Measurements from ENCODE around the gene PON2. TPM values are rescaled to one million over a fixed set of nuclear protein-coding genes. Genes with fewer than 3 reads are reported as not detected.

Gene PON2
- total and polyA plus RNA-seq, 2 donors (not counting 1 experiment from before 2014, with no cell fraction given): 72.8 to 140 TPM

DNA sequence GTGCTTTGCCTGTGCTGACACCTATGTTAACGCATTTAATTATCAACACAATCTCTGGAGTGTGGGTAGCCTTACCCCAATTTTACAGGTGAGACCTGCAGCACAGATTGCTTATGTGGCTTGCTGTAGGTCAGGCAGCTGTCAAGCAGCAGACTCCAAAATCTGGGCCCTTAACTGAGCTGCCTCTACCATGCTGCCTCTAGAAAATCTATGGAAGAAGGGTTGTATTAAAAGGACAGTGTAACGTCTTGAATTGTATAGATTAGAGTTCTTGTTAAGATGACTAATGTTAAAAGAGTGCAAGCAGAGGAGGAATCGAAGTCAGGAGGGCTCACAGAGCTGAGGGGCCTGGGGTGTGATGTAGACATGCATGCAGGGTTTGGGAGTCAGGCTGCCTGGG, 37.4 kb downstream of the PON2 start:
- H3K4me1 ChIP-seq (ENCODE audit: control insufficient read depth, extremely low read depth, insufficient read depth, low read length): no peaks in the 10 kb centered on the region
- no peak overlapping the region for H3K4me3 ChIP-seq (replicated peaks in 1 of 4; ENCODE audit: control extremely low read depth in 1 of 4, insufficient read depth in 1 of 4, low read depth in 3 of 4, low read length in 4 of 4)
- no peak for DNase-seq (ENCODE audit: low read depth in 2 of 2)
- TF ChIP-seq, protein P1, sequence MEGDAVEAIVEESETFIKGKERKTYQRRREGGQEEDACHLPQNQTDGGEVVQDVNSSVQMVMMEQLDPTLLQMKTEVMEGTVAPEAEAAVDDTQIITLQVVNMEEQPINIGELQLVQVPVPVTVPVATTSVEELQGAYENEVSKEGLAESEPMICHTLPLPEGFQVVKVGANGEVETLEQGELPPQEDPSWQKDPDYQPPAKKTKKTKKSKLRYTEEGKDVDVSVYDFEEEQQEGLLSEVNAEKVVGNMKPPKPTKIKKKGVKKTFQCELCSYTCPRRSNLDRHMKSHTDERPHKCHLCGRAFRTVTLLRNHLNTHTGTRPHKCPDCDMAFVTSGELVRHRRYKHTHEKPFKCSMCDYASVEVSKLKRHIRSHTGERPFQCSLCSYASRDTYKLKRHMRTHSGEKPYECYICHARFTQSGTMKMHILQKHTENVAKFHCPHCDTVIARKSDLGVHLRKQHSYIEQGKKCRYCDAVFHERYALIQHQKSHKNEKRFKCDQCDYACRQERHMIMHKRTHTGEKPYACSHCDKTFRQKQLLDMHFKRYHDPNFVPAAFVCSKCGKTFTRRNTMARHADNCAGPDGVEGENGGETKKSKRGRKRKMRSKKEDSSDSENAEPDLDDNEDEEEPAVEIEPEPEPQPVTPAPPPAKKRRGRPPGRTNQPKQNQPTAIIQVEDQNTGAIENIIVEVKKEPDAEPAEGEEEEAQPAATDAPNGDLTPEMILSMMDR (conservative IDR thresholded peaks at IDR 0.05 in 1 of 2, IDR thresholded peaks at IDR 0.05 in 1 of 2; ENCODE audit: low read depth in 1 of 2, low read length in 2 of 2): no peak
- TF ChIP-seq EZH2 (IDR thresholded peaks at IDR 0.05; ENCODE audit: low read length, missing control alignments): no peak
- H3K9ac ChIP-seq (ENCODE audit: insufficient read depth, low read length): no peak overlapping the region
- H3K79me2 ChIP-seq (ENCODE audit: control insufficient read depth, insufficient read depth, low read length): no peaks in the 10 kb centered on the region
- no peaks in the 10 kb centered on the region for H3K27me3 ChIP-seq (ENCODE audit: control insufficient read depth, insufficient read depth, low read length)
- no peaks in the 10 kb centered on the region for H3K36me3 ChIP-seq (ENCODE audit: control insufficient read depth, insufficient read depth, low read length)
- H4K20me1 ChIP-seq (ENCODE audit: control insufficient read depth, extremely low read depth, insufficient read depth, low read length): no peaks in the 10 kb centered on the region
- H2AFZ ChIP-seq (ENCODE audit: low read length): no peak overlapping the region
- H3K9me3 ChIP-seq (ENCODE audit: control insufficient read depth, insufficient read depth, low read depth, low read length): no peaks in the 10 kb centered on the region
- no peak overlapping the region for H3K4me2 ChIP-seq (ENCODE audit: extremely low read depth, insufficient read depth, low read length)
- no peak overlapping the region for H3K27ac ChIP-seq (ENCODE audit: insufficient read depth, low read length)

DNA sequence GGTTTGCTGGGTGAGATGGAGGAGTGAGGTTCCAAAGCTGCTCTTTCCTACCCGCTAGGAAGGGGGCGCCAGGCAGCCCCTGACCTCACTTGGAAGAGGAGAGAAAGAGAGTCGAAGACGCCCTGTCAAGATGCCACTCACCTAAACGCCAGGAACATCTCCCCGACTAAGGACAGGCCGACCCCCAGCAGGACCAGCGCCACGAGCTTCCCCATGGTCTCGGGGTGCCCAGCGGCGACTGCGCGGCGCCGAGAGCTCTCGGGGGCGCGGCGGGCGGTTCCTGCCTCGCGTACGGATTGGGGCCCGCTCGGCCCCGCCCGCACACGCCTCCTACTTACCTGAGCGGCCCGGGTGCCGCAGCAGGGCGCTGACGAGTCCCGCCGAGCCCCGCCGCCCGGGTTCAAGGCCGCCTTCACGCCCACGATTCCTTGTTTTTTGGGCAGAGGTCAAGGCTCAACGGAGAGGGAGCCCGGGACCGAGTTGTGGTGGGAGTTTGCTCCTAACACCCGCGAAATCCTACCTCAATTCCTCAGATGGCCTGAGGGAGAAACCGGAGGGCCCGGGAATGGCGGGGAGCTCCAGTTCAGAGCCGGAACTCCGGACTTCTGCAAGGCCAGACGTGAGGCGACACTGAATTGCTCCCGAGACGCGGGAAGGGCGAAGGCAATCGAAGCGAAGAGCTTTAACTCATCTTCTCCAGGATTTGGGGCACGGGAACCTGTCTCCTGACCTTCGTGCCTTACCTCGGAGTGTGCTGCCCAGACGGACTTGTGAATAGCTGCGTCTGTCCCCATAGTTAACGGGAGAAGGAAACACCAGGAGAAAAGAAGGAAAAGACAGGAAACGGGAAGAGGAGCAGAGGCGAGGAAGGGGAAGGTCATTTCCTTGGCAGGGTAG, 38.4 kb downstream of the PON2 start, which contains the start of gene PON3:
PON3 (minus strand) TSS at position 240 of the 897 bp plus-strand sequence; CDS start at position 215, 25 bp downstream.
- H3K27ac ChIP-seq (ENCODE audit: insufficient read depth, low read length): no peak within 1 kb of the TSS
- H3K79me2 ChIP-seq (ENCODE audit: control insufficient read depth, insufficient read depth, low read length): no peaks in the 10 kb centered on the region
- peak within 1 kb of the TSS; percentile 72 for H3K4me2 ChIP-seq (ENCODE audit: extremely low read depth, insufficient read depth, low read length)
- DNase-seq (ENCODE audit: low read depth in 2 of 2): no peak
- TF ChIP-seq, protein P1 (conservative IDR thresholded peaks at IDR 0.05 in 1 of 2, IDR thresholded peaks at IDR 0.05 in 1 of 2; ENCODE audit: low read depth in 1 of 2, low read length in 2 of 2): peak in 1 of 2 donors; percentile 15
- no peak for TF ChIP-seq EZH2 (IDR thresholded peaks at IDR 0.05; ENCODE audit: low read length, missing control alignments)
- no peaks in the 10 kb centered on the region for H3K27me3 ChIP-seq (ENCODE audit: control insufficient read depth, insufficient read depth, low read length)
- H3K36me3 ChIP-seq (ENCODE audit: control insufficient read depth, insufficient read depth, low read length): no peaks in the 10 kb centered on the region
- H3K4me3 ChIP-seq (replicated peaks in 1 of 4; ENCODE audit: control extremely low read depth in 1 of 4, insufficient read depth in 1 of 4, low read depth in 3 of 4, low read length in 4 of 4): peak within 1 kb of the TSS in 2 of 4 experiments; percentile 27 to 34
- H3K4me1 ChIP-seq (ENCODE audit: control insufficient read depth, extremely low read depth, insufficient read depth, low read length): no peaks in the 10 kb centered on the region
- no peak within 1 kb of the TSS for H3K9ac ChIP-seq (ENCODE audit: insufficient read depth, low read length)
- H3K9me3 ChIP-seq (ENCODE audit: control insufficient read depth, insufficient read depth, low read depth, low read length): no peaks in the 10 kb centered on the region
- peak within 1 kb of the TSS; percentile 83 for H2AFZ ChIP-seq (ENCODE audit: low read length)
- H4K20me1 ChIP-seq (ENCODE audit: control insufficient read depth, extremely low read depth, insufficient read depth, low read length): no peaks in the 10 kb centered on the region

DNA sequence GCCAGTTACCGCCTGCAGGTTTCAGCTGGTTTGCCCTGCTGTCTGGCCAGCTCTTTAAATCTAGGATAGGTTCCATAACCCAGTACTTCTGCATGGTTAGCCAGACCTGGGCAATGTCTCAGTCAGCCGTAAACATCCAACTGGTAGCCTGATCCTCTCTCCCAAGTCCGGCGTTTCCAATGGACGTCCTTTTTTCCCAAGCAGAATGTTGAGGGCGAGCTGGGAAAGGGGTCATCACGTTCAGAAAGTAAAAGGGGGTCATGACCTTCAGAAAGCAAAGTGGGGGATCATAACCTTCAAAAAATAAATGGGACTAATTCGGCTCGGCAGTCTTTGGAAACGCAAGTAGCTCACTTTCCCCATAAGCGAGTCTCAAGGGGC, 39.1 kb downstream of the PON2 start:
- H3K27ac ChIP-seq (ENCODE audit: insufficient read depth, low read length): no peak overlapping the region
- no peaks in the 10 kb centered on the region for H3K9me3 ChIP-seq (ENCODE audit: control insufficient read depth, insufficient read depth, low read depth, low read length)
- no peak overlapping the region for H3K4me2 ChIP-seq (ENCODE audit: extremely low read depth, insufficient read depth, low read length)
- no peaks in the 10 kb centered on the region for H3K79me2 ChIP-seq (ENCODE audit: control insufficient read depth, insufficient read depth, low read length)
- no peaks in the 10 kb centered on the region for H4K20me1 ChIP-seq (ENCODE audit: control insufficient read depth, extremely low read depth, insufficient read depth, low read length)
- no peak overlapping the region for H3K4me3 ChIP-seq (replicated peaks in 1 of 4; ENCODE audit: control extremely low read depth in 1 of 4, insufficient read depth in 1 of 4, low read depth in 3 of 4, low read length in 4 of 4)
- no peak for DNase-seq (ENCODE audit: low read depth in 2 of 2)
- no peak overlapping the region for H3K9ac ChIP-seq (ENCODE audit: insufficient read depth, low read length)
- H2AFZ ChIP-seq (ENCODE audit: low read length): no peak overlapping the region
- H3K27me3 ChIP-seq (ENCODE audit: control insufficient read depth, insufficient read depth, low read length): no peaks in the 10 kb centered on the region
- no peak for TF ChIP-seq EZH2 (IDR thresholded peaks at IDR 0.05; ENCODE audit: low read length, missing control alignments)
- TF ChIP-seq, protein P1 (conservative IDR thresholded peaks at IDR 0.05 in 1 of 2, IDR thresholded peaks at IDR 0.05 in 1 of 2; ENCODE audit: low read depth in 1 of 2, low read length in 2 of 2): no peak
- H3K36me3 ChIP-seq (ENCODE audit: control insufficient read depth, insufficient read depth, low read length): no peaks in the 10 kb centered on the region
- H3K4me1 ChIP-seq (ENCODE audit: control insufficient read depth, extremely low read depth, insufficient read depth, low read length): no peaks in the 10 kb centered on the region
